NCI-H748 treated with DMSO at 0.1 percent for 48 hours (cell line): Measurements from ENCODE around the gene POLR2L.
A peak's percentile ranks its signal among the peaks of the same experiment; 100 is the strongest.

Source experiments
- DNase-seq: peaks from one replicate; lab custom pipeline; 2025; lab: John Stamatoyannopoulos, UW

POLR2L gene

GRCh38 chr11:854601-855329, 12.4 kb upstream of the POLR2L start:
- no peak for DNase-seq

- DNase-seq: no peak
Observed at GRCh38 chr11:853682-854448, 11.5 kb upstream of the POLR2L start.

GRCh38 chr11:852762-853161, 10.4 kb upstream of the POLR2L start:
- DNase-seq: no peak

GRCh38 chr11:850775-851763, 8.7 kb upstream of the POLR2L start:
- DNase-seq: no peak

- no peak for DNase-seq
Observed at GRCh38 chr11:849951-850774, 7.8 kb upstream of the POLR2L start.

- peak; percentile 33 for DNase-seq
Observed at GRCh38 chr11:849104-849824, 6.9 kb upstream of the POLR2L start.

DNA sequence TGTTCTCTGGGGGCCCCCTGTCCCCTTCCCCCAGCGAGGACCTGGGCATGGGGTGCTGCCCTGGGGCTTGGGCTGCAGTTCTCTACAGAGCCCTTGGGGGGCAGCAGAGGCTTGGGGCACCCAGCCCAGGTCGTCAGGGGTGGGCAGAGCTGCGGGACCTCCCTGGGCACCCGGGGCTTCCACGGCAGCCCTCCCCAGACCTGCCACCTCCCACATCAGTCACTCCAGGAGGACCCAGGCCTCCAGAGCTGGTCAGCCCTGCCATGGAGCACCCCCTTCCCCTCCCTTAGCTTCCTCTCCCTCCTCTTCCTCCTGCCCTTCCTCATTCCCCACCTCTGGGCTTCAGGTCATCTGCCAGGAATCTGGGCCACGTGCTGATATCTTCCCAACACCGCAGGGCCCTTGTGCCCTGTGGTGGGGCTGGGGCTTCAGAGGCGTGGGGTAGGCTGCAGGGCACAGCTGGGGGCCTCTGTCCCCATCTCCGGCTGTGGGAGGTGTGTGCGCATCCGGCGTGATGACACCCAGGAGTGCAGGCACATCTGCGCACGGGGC, 6.1 kb upstream of the POLR2L start:
- no peak for DNase-seq

- no peak for DNase-seq
Observed at GRCh38 chr11:847876-848275, 5.5 kb upstream of the POLR2L start.

DNA sequence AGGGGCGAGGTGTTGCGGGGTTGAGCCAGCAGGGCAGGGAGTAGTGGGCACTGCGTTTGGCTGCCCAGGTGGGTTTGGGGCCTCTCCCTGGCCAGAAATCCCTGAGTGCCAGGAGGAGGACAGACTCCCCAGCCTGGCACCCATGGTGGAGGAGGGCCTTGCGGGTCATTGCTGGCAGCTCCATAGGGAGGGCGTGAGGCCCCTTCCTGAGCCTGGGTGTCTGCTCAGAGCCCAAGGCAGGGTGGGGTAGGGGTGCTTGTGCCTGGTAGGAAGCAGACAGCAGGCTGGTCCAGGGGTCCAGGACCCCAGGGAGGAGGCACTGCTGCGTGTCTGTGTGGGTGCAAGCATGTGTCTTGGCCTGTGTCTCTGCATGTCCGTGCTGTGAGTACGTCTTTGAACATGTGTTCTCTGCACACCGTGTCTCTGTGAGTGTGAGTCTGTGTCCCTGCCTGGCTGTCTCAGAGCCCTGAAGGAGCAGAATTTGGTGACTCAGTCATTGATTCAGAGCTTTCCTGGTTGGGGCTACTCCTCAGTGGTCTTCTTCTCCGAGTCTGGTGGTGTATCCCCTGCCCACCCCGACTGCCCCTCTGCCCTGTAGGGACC, 4.3 kb upstream of the POLR2L start:
- no peak for DNase-seq

DNA sequence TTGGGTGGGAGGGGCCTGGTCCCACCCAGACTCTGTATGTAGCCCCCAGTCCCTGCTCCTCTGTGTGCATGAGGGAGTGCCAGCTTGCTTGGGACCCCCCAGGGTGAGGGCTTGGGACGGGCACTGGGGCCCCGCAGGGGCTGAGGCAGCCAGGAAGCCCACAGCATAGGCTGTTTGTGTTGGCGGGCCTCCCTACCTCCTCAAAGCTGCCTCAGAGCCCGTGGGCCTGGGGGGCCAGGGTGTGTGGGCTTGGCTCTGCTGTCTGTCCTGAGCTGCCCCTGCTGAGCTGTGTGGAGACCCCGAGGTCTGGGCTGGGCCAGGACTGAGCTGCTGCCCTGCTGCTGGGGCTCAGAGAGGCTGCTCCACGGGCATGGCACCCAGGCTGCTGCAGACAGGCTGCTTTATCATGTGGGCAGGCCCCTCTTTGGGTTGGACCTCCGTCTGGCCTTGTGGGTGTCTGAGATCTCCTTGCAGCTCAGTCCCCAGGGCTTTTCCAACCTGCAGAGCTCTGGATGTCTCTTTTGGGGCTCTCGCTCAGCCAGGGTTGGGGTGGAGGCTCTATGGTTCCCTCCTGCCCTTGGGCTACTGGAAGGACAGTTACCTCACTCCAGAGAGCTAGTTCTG, 3.7 kb upstream of the POLR2L start:
- DNase-seq: no peak

- DNase-seq: no peak
Observed at GRCh38 chr11:844693-845644, 2.6 kb upstream of the POLR2L start.

GRCh38 chr11:843818-844692, 1.7 kb upstream of the POLR2L start:
- no peak for DNase-seq

GRCh38 chr11:843086-843734, 881 bp upstream of the POLR2L start:
- no peak for DNase-seq

DNA sequence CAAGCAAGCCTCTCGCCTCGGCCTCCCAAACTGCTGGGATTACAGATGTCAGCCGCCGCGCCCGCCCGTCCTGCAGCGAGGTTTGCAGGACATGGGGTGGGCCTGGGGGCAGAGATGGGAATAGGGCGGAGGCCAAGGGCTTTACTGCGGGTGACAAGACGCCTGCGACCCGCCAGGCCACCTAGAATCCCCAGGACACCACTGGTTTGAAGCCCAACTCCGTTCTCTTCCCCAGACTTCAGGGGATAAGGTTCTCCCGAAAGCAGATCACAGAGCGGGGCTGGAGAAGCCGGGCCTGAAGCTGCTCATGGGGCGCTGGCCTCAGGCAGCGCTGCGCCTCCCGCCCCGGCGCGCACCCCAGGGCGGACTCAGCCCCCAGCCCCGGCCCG, 354 bp downstream of the POLR2L start:
- DNase-seq: no peak

- DNase-seq: no peak
Observed at GRCh38 chr11:839875-840617, 2.3 kb downstream of the POLR2L start.

DNA sequence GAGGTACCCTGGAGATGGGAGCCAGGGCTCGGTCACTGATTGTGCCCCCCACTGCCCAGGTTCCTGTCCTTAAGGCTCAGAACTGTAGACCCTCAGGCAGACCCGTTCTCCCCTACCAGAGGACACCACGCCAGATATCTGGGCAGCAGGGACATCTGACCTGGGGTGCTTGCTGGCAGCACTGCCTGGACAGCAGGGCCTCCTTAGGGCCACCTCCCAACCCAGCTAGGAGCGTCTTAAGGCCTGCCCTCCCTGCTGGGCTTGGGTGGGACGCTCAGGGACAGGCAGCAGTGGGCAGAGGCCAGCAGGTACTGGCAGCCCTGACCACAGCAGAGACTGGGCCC, 3.1 kb downstream of the POLR2L start:
- DNase-seq: no peak
